Mesendoderm (in vitro differentiated cells): ENCODE data around the gene NPFF.

Experiments used
- DNase-seq: peaks from one replicate; pipeline ENCODE4 v3.0.0; 2013
- H2AK5ac ChIP-seq: 2 replicates; pipeline ENCODE4 v1.6.1; 2013; ENCODE audit warnings: low read length, inconsistent platforms
- H2BK120ac ChIP-seq: 2 replicates; pipeline ENCODE4 v1.6.1; 2013; ENCODE audit warnings: low read depth, mild to moderate bottlenecking, low read length, moderate library complexity, mixed read lengths
- H2BK15ac ChIP-seq: replicated peaks from 2 replicates; pipeline ENCODE4 v1.6.1; 2013; ENCODE audit warnings: low read depth, mild to moderate bottlenecking, moderate library complexity
- H2BK5ac ChIP-seq: 2 replicates; pipeline ENCODE4 v1.6.1; 2013; ENCODE audit warnings: low read length, inconsistent platforms
- H3K18ac ChIP-seq: 2 replicates; pipeline ENCODE4 v1.6.1; 2013; ENCODE audit warnings: mild to moderate bottlenecking, low read length, mixed read lengths
- H3K23ac ChIP-seq: one replicate; pipeline ENCODE4 v1.6.1; 2013; ENCODE audit warnings: low read length
- H3K27ac ChIP-seq: 2 replicates; pipeline ENCODE4 v1.5.1; 2013; ENCODE audit warnings: low read depth, mild to moderate bottlenecking, inconsistent platforms, low read length, moderate library complexity
- H3K27me3 ChIP-seq: 2 replicates; pipeline ENCODE4 v1.6.1; 2013; ENCODE audit warnings: low read length, control low read depth, mild to moderate bottlenecking, inconsistent platforms; ENCODE audit not compliant: insufficient read depth, poor library complexity
- H3K36me3 ChIP-seq: 2 replicates; pipeline ENCODE4 v1.6.1; 2013; ENCODE audit warnings: low read length, inconsistent platforms; ENCODE audit not compliant: control insufficient read depth, insufficient read depth
- H3K4ac ChIP-seq: one replicate; pipeline ENCODE4 v1.6.1; 2013; ENCODE audit warnings: low read depth, mild to moderate bottlenecking, low read length, moderate library complexity
- H3K4me1 ChIP-seq: 2 replicates; pipeline ENCODE4 v1.6.1; 2013; ENCODE audit warnings: low read depth, low read length, inconsistent platforms; ENCODE audit not compliant: control insufficient read depth
- H3K4me2 ChIP-seq: 2 replicates; pipeline ENCODE4 v1.6.1; 2013; ENCODE audit warnings: low read length
- H3K4me3 ChIP-seq: 2 replicates; pipeline ENCODE4 v1.5.1; 2013; ENCODE audit warnings: mild to moderate bottlenecking, low read length
- H3K56ac ChIP-seq: one replicate; pipeline ENCODE4 v1.6.1; 2013; ENCODE audit warnings: low read length
- H3K79me1 ChIP-seq: 2 replicates; pipeline ENCODE4 v1.6.1; 2013; ENCODE audit warnings: low read length, inconsistent platforms
- H3K79me2 ChIP-seq: 2 replicates; pipeline ENCODE4 v1.6.1; 2013; ENCODE audit warnings: mild to moderate bottlenecking, low read length; ENCODE audit not compliant: control insufficient read depth, insufficient read depth
- H3K9ac ChIP-seq: 2 replicates; pipeline ENCODE4 v1.6.1; 2013; ENCODE audit warnings: low read length, inconsistent platforms
- H4K5ac ChIP-seq: one replicate; pipeline ENCODE4 v1.6.1; 2013; ENCODE audit warnings: low read length
- H4K8ac ChIP-seq: one replicate; pipeline ENCODE4 v1.6.1; 2013; ENCODE audit warnings: low read depth, mild to moderate bottlenecking, control low read depth, low read length, moderate library complexity
- whole genome bisulfite sequencing: extraction: QIAGEN DNeasy Blood & Tissue Kit; methylation state at CpG from one replicate; pipeline ENCODE4 v1.1.7; 2013; ENCODE audit warnings: low lambda C conversion rate, missing lambda C conversion rate; ENCODE audit not compliant: insufficient coverage; ENCODE audit errors: extremely low coverage; 5-methylcytosine and 5-hydroxymethylcytosine counted together

NPFF gene

GRCh38 chr12:53496752-53497032 lies 10.6 kb downstream of the NPFF start:
- no peaks in the 10 kb centered on the region for H3K36me3 ChIP-seq
- no peak overlapping the region for H2BK5ac ChIP-seq
- no peak overlapping the region for H3K4me2 ChIP-seq
- H3K4me3 ChIP-seq: no peak overlapping the region
- H3K27ac ChIP-seq: no peak overlapping the region
- H3K23ac ChIP-seq: no peak overlapping the region
- no peak overlapping the region for H3K4ac ChIP-seq
- no peak overlapping the region for H2AK5ac ChIP-seq
- no peak for DNase-seq
- H3K56ac ChIP-seq: no peak overlapping the region
- peaks cover 2% of the 10 kb centered on the region for H3K79me2 ChIP-seq
- H2BK120ac ChIP-seq: no peak overlapping the region
- H4K5ac ChIP-seq: no peak overlapping the region
- H3K4me1 ChIP-seq: peaks cover 24% of the 10 kb centered on the region
- H2BK15ac ChIP-seq: no peak overlapping the region
- no peaks in the 10 kb centered on the region for H3K27me3 ChIP-seq
- no CpG with 5 or more reads among the region's 1 CpG for WGBS
- H3K18ac ChIP-seq: no peak overlapping the region
- no peak overlapping the region for H4K8ac ChIP-seq
- no peak overlapping the region for H3K9ac ChIP-seq
- H3K79me1 ChIP-seq: peaks cover 2% of the 10 kb centered on the region

GRCh38 chr12:53495903-53496751 lies 11.2 kb downstream of the NPFF start:
- Histone ChIP-seq H3K23ac (no peak overlapping the region), H2BK15ac (no peak overlapping the region), H3K79me1 (no peaks in the 10 kb centered on the region), H3K27ac (no peak overlapping the region), H3K27me3 (no peaks in the 10 kb centered on the region), H4K5ac (no peak overlapping the region), H3K9ac (peak overlapping the region; percentile 50), H4K8ac (no peak overlapping the region), H3K4me3 (no peak overlapping the region), H3K4me1 (peaks cover 21% of the 10 kb centered on the region), H3K36me3 (no peaks in the 10 kb centered on the region), H2BK5ac (peak overlapping the region; percentile 37), H3K4ac (no peak overlapping the region), H3K79me2 (no peaks in the 10 kb centered on the region), H3K56ac (peak overlapping the region; percentile 62), H3K4me2 (no peak overlapping the region), H2BK120ac (no peak overlapping the region), H2AK5ac (no peak overlapping the region), H3K18ac (no peak overlapping the region)
- no CpG with 5 or more reads among the region's 5 CpGs for WGBS
- peak; percentile 89 for DNase-seq

- Histone ChIP-seq H3K9ac (peak overlapping the region; percentile 41), H3K79me2 (no peaks in the 10 kb centered on the region), H3K27ac (peak overlapping the region; percentile 9), H3K4me3 (no peak overlapping the region), H3K27me3 (no peaks in the 10 kb centered on the region), H2AK5ac (no peak overlapping the region), H3K56ac (peak overlapping the region; percentile 70), H2BK5ac (no peak overlapping the region), H3K4ac (no peak overlapping the region), H4K8ac (peak overlapping the region; percentile 30), H3K18ac (peak overlapping the region; percentile 19), H3K23ac (peak overlapping the region; percentile 12), H2BK15ac (no peak overlapping the region), H2BK120ac (no peak overlapping the region), H3K79me1 (no peaks in the 10 kb centered on the region), H4K5ac (no peak overlapping the region), H3K4me1 (peaks cover 21% of the 10 kb centered on the region), H3K4me2 (peak overlapping the region; percentile 68), H3K36me3 (no peaks in the 10 kb centered on the region)
- no CpG with 5 or more reads among the region's 11 CpGs for WGBS
- DNase-seq: peak; percentile 66
Measured at GRCh38 chr12:53493610-53494391, 13.5 kb downstream of the NPFF start.

- H3K4me1 ChIP-seq: peaks cover 20% of the 10 kb centered on the region
- H2AK5ac ChIP-seq: no peak overlapping the region
- no peak overlapping the region for H4K5ac ChIP-seq
- peak; percentile 98 for DNase-seq
- H3K27me3 ChIP-seq: no peaks in the 10 kb centered on the region
- H2BK120ac ChIP-seq: no peak overlapping the region
- no CpG with 5 or more reads among the region's 52 CpGs for WGBS
- H3K23ac ChIP-seq: no peak overlapping the region
- no peaks in the 10 kb centered on the region for H3K36me3 ChIP-seq
- H3K27ac ChIP-seq: peak overlapping the region; percentile 30
- peak overlapping the region; percentile 30 for H4K8ac ChIP-seq
- H3K4ac ChIP-seq: peak overlapping the region; percentile 5
- peak overlapping the region; percentile 70 for H3K56ac ChIP-seq
- H3K4me3 ChIP-seq: peak overlapping the region; percentile 7
- no peaks in the 10 kb centered on the region for H3K79me1 ChIP-seq
- no peak overlapping the region for H2BK5ac ChIP-seq
- no peaks in the 10 kb centered on the region for H3K79me2 ChIP-seq
- H3K9ac ChIP-seq: peak overlapping the region; percentile 52
- no peak overlapping the region for H2BK15ac ChIP-seq
- H3K18ac ChIP-seq: peak overlapping the region; percentile 52
- H3K4me2 ChIP-seq: peak overlapping the region; percentile 68
Measured at GRCh38 chr12:53492830-53493609, 14.3 kb downstream of the NPFF start.

GRCh38 chr12:53492188-53492587 lies 15.1 kb downstream of the NPFF start:
- H3K4me1 ChIP-seq: peaks cover 20% of the 10 kb centered on the region
- H3K23ac ChIP-seq: peak overlapping the region; percentile 89
- H2BK5ac ChIP-seq: no peak overlapping the region
- no peak overlapping the region for H2BK15ac ChIP-seq
- no peak overlapping the region for H4K8ac ChIP-seq
- no peaks in the 10 kb centered on the region for H3K27me3 ChIP-seq
- no peak overlapping the region for H2AK5ac ChIP-seq
- H3K4me2 ChIP-seq: peak overlapping the region; percentile 87
- H3K9ac ChIP-seq: peak overlapping the region; percentile 52
- no peaks in the 10 kb centered on the region for H3K36me3 ChIP-seq
- WGBS: no CpG with 5 or more reads among the region's 20 CpGs
- peak overlapping the region; percentile 5 for H3K4ac ChIP-seq
- H4K5ac ChIP-seq: no peak overlapping the region
- no peaks in the 10 kb centered on the region for H3K79me2 ChIP-seq
- H3K56ac ChIP-seq: peak overlapping the region; percentile 65
- peak overlapping the region; percentile 31 for H3K4me3 ChIP-seq
- H3K18ac ChIP-seq: no peak overlapping the region
- DNase-seq: peak; percentile 54
- no peak overlapping the region for H2BK120ac ChIP-seq
- H3K27ac ChIP-seq: peak overlapping the region; percentile 30
- no peaks in the 10 kb centered on the region for H3K79me1 ChIP-seq
